Activated T-cell treated with anti-CD3 and anti-CD28 coated beads for 4 hours (primary cell): Measurements from ENCODE around the gene TYMS.

Experiments
- DNase-seq: peaks from one replicate; pipeline ENCODE4 v3.0.0-alpha.2; 2020

Gene TYMS

GRCh38 chr18:649341-649740 lies 8.1 kb upstream of the TYMS start:
- DNase-seq: no peak

GRCh38 chr18:650428-650858 lies 7.0 kb upstream of the TYMS start:
- no peak for DNase-seq

DNA sequence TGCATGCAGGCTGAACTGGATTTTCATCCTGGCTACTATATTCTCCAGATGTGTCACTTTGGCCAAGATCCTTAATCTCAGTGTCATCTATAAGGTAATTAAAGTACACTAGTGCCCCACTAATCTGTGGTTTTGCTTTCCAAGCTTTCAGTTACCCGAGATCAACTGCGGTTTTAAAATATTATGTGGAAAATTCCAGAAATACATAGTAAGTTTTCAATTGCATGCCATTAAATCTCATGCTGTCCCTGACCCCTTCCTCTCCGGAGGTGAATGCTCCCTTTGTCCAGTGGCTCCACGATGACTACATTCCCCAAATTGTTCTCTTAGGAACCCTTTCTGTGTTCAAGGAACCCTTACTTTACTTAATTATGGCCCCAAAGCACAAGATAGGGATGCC lies 5.3 kb upstream of the TYMS start:
- no peak for DNase-seq

DNA sequence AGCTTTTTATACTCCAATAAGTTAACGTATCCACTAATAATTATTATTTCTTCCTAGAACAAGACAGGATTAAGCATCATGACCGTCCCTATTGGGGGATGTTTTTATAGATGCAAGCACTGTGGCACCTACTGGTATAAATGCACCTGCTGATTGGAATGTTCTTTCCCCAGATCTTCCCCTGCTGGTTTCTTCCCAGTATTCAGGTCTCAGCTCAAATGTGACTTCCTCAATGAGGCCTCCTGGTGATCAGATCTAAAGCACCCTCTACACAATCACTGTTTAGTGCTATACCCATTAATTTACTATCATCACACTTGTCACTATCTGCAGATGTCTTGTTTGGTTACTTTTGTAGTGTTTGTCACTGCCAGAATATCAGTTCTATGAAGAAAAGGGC lies 3.9 kb upstream of the TYMS start:
- no peak for DNase-seq

DNA sequence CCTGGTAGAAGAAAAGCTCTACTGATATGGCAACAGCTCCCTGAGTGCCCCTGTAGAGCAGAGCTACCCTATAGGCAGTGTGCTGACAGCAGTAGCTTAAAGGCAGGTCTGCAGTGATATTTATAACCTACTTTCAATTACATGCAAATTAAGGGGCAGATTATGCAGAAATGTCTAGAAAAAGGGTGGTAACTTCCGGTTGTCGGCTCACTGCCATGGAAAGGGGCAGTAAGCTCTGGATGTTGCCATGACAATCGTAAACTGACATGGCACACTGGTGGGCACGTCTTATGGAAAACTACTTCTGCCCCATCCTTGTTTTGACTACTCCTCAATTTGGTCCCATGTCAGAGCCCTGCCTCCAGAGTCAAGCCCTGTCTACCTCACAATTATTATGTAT lies 2.9 kb upstream of the TYMS start:
- DNase-seq: no peak

DNA sequence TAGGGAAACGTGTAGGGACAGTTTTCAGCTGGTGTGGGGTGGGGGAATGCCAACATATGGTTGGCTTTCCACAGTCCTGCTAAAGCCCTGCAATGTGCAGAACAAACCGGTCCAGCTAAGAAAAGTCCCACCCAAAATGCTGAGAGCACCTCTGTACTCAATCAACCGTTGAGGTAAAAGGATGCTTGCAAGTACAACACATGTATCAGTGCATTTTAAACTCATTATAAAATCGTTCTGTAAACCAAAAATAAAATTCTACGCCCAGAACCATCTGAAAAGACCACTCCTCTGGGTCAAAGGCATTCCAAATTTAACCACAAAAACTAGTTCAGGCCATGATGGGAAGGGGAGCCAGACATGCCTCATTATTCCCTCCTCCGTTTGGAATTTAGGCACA lies 2.0 kb upstream of the TYMS start:
- no peak for DNase-seq

DNA sequence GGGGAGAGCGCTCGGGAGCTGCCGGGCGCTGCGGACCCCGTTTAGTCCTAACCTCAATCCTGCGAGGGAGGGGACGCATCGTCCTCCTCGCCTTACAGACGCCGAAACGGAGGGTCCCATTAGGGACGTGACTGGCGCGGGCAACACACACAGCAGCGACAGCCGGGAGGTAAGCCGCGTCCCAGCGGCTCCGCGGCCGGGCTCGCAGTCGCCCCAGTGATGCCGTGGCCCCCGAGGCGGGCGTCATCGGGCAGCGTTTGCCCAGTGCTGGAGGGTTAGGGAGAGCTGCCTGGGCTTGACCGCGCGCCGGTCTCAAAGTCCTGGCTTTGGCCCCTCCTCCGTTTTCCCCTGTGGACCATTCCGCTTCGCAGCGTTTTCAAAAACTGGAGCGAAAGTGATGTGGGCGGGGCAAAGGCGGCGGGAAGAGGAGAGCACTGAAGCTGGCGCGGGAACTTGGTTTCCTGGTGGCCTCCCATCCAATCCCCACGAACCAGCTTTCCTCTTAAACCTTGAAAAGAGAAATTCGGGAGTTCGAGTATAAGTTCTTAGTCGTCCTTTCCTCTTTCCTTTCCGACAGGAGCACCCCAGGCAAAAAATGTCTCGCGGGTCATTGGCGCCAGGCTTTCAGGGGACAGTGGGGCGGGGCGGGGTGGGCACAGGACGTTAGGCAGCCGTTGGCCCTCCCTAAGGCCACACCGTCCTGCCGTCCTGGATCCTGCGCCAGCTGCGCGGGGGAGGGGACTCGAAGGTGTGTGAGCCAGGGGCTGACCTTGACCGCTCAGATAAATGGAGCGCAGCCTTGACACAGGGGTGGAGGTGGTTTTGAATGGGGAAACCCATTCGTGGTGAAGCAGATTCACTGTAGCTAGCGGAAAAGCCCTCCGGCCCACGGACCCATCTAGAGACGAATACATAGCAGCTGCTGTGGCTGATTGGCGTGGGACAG lies 821 bp downstream of the TYMS start:
- DNase-seq: peak; percentile 39

DNA sequence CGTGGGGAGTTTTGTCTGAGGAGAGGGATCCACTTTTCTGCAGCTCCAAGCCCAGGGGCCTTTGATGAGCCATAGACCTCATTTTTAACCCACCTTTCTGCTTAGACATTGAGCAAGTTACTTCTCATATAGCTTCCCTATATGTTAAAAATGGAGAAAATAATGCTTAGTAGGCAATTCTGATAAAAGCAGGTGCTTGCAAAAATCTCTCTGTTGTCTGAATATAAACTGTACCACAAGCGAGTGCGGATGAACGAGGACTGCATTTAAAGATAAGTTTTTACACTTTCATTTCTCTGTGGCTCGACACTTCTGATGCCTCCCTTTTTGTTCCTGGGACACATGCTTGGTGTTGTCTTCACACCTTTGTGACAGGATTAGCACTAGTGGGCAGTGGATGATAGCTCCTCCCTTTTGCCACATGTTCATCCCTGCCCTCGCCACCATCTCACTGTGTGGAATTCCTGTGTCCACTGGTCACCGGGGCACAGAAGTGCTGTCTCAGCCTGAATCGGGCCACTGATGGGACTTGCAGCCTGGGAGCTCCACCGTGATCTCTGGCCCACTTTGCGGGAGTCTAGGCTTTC lies 1.6 kb downstream of the TYMS start:
- no peak for DNase-seq

GRCh38 chr18:659597-659996 lies 2.1 kb downstream of the TYMS start:
- DNase-seq: no peak

DNA sequence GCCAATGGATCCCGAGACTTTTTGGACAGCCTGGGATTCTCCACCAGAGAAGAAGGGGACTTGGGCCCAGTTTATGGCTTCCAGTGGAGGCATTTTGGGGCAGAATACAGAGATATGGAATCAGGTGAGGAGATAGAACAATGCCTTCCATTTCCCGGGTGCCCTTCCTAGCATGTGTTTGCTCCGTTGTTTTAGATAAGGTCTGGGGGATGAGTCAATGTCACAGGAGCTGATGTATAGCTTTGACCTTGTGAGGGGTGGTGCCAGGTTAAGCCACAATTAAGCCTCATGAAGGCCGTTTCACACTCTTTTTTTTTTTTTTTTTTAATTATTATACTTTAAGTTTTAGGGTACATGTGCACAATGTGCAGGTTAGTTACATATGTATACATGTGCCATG lies 4.7 kb downstream of the TYMS start:
- DNase-seq: no peak

DNA sequence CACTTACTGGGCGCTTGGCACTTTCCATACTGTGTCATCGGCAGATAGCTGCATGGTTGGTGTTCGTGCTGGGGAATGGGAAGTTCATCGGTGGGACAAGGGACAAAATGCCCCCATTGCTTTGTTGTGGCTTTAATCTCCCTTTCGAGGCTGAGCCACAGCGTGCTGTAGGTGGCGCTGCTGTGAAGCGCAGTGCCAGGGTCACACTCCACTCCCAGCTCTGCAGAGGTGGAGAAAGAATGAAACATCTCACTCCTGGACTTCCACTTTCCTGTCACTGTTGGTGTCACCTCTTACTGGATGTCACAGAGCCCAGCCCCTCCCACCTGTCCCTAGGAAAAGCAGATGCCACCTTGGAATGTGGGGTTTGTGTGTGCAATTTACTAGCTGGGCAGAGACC lies 8.7 kb downstream of the TYMS start:
- no peak for DNase-seq

- no peak for DNase-seq
These were observed 9.2 kb downstream of the TYMS start for GRCh38 chr18:666628-667027.

- no peak for DNase-seq
These were observed 10.8 kb downstream of the TYMS start for GRCh38 chr18:668260-668659.

DNA sequence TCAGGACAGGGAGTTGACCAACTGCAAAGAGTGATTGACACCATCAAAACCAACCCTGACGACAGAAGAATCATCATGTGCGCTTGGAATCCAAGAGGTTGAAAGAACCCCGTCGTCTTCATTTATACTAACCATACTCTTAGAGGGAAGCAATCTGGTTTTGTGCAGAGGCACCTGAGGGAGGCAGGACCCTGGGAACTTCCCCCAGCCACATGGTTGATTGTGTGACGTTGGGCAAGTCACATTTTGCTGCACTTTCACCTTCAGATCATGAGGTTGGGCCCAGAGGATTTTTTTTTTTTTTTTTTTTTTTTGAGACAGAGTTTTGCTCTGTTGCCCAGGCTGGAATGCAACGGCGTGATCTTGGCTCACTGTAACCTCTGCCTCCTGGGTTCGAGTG lies 11.6 kb downstream of the TYMS start:
- DNase-seq: no peak

- no peak for DNase-seq
These were observed 13.1 kb downstream of the TYMS start for GRCh38 chr18:670522-670921.

- no peak for DNase-seq
These were observed 14.0 kb downstream of the TYMS start for GRCh38 chr18:671405-671804.

DNA sequence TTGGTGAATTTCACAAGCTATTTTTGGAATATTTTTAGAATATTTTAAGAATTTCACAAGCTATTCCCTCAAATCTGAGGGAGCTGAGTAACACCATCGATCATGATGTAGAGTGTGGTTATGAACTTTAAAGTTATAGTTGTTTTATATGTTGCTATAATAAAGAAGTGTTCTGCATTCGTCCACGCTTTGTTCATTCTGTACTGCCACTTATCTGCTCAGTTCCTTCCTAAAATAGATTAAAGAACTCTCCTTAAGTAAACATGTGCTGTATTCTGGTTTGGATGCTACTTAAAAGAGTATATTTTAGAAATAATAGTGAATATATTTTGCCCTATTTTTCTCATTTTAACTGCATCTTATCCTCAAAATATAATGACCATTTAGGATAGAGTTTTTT lies 15.9 kb downstream of the TYMS start:
- DNase-seq: no peak

- DNase-seq: no peak
These were observed 16.3 kb downstream of the TYMS start for GRCh38 chr18:673769-674168.

DNA sequence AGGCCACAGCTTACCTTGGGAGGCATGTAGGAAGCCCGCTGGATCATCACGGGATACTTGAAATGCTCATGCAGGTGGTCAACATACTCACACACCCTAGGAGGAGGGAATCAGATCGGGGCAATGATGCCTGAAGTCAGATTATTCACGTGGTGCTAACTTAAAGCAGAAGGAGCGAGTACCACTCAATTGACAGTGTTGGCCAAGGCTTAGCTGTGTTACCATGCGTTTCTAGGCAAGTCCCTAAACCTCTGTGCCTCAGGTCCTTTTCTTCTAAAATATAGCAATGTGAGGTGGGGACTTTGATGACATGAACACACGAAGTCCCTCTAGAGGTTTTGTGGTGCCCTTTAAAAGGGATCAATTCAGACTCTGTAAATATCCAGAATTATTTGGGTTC lies 17.9 kb downstream of the TYMS start:
- no peak for DNase-seq

DNA sequence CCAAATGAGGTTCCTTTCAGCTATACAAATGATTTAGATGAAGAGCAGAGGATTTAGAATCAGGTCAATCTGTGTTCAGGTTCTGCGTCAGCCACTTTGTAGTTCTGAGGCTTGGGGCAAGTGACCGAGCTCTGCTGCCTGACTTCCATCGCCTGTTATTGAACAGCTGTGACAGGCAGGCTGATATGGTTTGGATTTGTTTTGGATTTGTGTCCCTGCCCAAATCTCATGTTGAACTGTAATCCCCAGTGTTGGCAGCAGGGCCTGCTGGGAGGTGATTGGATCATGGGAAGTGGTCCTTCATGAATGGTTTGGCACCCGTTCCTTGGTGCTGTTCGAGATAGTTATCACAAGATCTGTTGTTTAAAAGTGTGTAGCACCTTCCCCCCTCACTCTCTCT lies 18.6 kb downstream of the TYMS start:
- DNase-seq: no peak

DNA sequence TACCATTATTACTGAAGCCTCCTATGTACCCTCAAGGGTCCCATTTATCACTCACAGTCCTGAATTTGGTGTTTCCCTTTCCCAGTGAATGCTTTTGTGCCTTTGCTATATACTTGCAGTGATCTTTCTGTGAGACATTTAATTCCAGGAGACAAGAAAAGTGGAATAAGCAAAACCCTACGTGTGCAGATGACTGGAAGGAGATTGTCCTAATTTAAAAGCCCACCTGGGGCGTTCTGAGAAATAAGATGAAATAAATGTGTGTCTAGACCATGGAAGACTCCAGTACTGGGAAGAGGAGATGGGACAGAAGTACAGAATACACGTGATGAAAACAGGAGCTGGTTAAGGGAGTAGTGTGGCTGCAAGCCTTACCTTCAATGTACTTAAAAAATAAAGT lies 19.3 kb downstream of the TYMS start:
- no peak for DNase-seq

DNA sequence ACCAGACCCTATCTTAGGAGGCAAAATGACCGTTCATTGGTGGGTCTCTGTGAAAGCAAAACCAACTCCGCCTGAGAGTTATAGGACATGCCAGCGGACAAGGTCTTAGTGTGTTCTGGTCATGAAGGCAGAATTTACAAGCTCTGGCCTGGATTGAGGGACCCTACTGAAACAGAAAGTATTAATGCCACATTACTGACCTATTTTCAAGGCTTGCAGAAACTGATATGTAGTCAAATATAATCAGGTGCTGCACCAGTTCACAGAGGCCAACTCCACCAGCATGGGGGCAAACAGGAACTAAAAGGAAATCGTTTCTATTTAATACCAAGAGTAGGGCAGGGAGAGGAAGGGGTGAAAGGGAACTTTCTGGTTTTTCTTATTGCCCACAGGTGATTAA lies 19.7 kb downstream of the TYMS start:
- DNase-seq: no peak

- DNase-seq: no peak
These were observed 20.5 kb downstream of the TYMS start for GRCh38 chr18:677951-678381.

DNA sequence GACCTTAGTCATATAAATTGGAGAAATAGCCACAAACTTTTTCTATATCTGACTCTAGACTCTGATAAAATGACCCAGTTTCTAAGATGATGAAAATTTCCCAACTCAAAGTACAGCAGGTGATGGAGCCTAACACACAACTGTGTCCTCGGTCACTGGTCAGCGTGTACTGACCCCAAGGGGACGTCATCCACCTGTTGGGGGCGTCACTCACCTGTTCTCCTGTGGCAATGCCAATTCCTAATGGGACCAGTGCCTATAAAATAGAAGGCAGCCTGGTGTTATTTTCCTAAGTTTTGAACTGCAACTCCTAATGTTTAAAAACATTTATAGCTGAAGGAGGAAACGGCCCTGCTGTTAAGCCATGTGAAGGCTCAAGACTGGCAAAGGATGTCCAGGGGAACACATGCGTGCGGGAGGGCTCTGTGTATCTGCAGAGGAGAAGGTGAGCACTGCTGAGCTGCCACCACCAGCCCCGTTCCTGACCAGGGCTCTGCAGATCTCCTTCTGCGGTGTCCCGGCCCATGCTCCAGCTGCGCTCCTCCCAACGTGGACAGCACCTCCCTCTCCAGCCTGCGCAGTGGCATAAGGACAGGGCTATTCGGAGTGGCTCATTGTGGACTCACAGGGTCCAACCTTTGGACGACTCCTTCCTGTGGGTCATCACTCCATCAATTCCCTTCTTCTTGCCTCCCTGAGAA lies 21.2 kb downstream of the TYMS start:
- no peak for DNase-seq
